ENCODE data around the gene PCAT7.
"Not testable (repeated sequence)": the region's sequence is repeated elsewhere in the genome, so short reads cannot be mapped to it uniquely, and the experiment has no call there.

Gene PCAT7

GRCh38 chr9:94577571-94577970, 22.7 kb downstream of the PCAT7 start:
- H3K4me1 Mint-ChIP-seq, result no peaks in the 10 kb centered on the region
- H3K4me3 Mint-ChIP-seq, result no peak overlapping the region
- no peak overlapping the region for H3K27ac Mint-ChIP-seq
- no peak for ATAC-seq
- DNase-seq, result no peak
- no peaks in the 10 kb centered on the region for H3K9me3 Mint-ChIP-seq
- no peaks in the 10 kb centered on the region for H3K36me3 Mint-ChIP-seq (ENCODE audit: low read depth)
- H3K27me3 Mint-ChIP-seq, result peaks cover 10% of the 10 kb centered on the region

GRCh38 chr9:94581728-94582127, 26.8 kb downstream of the PCAT7 start:
- H3K9me3 Mint-ChIP-seq, result no peaks in the 10 kb centered on the region

GRCh38 chr9:94584555-94584954, 29.7 kb downstream of the PCAT7 start:
- peak; percentile 4 for DNase-seq
- Mint-ChIP-seq H3K4me3 (no peak overlapping the region), H3K36me3 (ENCODE audit: low read depth) (no peaks in the 10 kb centered on the region), H3K27ac (peak overlapping the region; percentile 61), H3K27me3 (peaks cover 12% of the 10 kb centered on the region), H3K9me3 (no peaks in the 10 kb centered on the region), H3K4me1 (peaks cover 25% of the 10 kb centered on the region)
- ATAC-seq, result peak; percentile 84

More at GRCh38 chr9:94581728-94582127, 26.8 kb downstream of the PCAT7 start:
- Mint-ChIP-seq H3K27ac (no peak overlapping the region), H3K4me1 (peaks cover 21% of the 10 kb centered on the region), H3K27me3 (peaks cover 4% of the 10 kb centered on the region), H3K36me3 (ENCODE audit: low read depth) (no peaks in the 10 kb centered on the region), H3K4me3 (no peak overlapping the region)
- no peak for DNase-seq
- no peak for ATAC-seq

- Mint-ChIP-seq H3K9me3 (no peaks in the 10 kb centered on the region), H3K27me3 (peaks cover 12% of the 10 kb centered on the region), H3K27ac (no peak overlapping the region), H3K4me1 (peaks cover 25% of the 10 kb centered on the region), H3K36me3 (ENCODE audit: low read depth) (no peaks in the 10 kb centered on the region), H3K4me3 (no peak overlapping the region)
- no peak for DNase-seq
- no peak for ATAC-seq
Observed at GRCh38 chr9:94586316-94586715, 31.4 kb downstream of the PCAT7 start.

GRCh38 chr9:94586814-94587213, 31.9 kb downstream of the PCAT7 start:
- Mint-ChIP-seq H3K4me1 (peaks cover 25% of the 10 kb centered on the region), H3K9me3 (no peaks in the 10 kb centered on the region), H3K27ac (no peak overlapping the region), H3K4me3 (no peak overlapping the region), H3K27me3 (peaks cover 12% of the 10 kb centered on the region), H3K36me3 (ENCODE audit: low read depth) (no peaks in the 10 kb centered on the region)
- no peak for DNase-seq
- ATAC-seq, result peak; percentile 30

- no peaks in the 10 kb centered on the region for H3K9me3 Mint-ChIP-seq
- no peak overlapping the region for H3K27ac Mint-ChIP-seq
- peaks cover 16% of the 10 kb centered on the region for H3K27me3 Mint-ChIP-seq
- DNase-seq, result no peak
- no peak for ATAC-seq
- no peak overlapping the region for H3K4me3 Mint-ChIP-seq
- no peaks in the 10 kb centered on the region for H3K36me3 Mint-ChIP-seq (ENCODE audit: low read depth)
- H3K4me1 Mint-ChIP-seq, result peaks cover 25% of the 10 kb centered on the region
Observed at GRCh38 chr9:94588681-94589080, 33.8 kb downstream of the PCAT7 start.

GRCh38 chr9:94591046-94591545, 36.2 kb downstream of the PCAT7 start:
- not testable (repeated sequence) for H3K4me3 Mint-ChIP-seq; H3K9me3 Mint-ChIP-seq; H3K27ac Mint-ChIP-seq; H3K36me3 Mint-ChIP-seq (ENCODE audit: low read depth); ATAC-seq; H3K4me1 Mint-ChIP-seq; DNase-seq
- peaks cover 18% of the 10 kb centered on the region for H3K27me3 Mint-ChIP-seq

- no peak for DNase-seq
- H3K4me1 Mint-ChIP-seq, result peaks cover 3% of the 10 kb centered on the region
- no peaks in the 10 kb centered on the region for H3K9me3 Mint-ChIP-seq
- no peak for ATAC-seq
- H3K27me3 Mint-ChIP-seq, result peaks cover 18% of the 10 kb centered on the region
- H3K36me3 Mint-ChIP-seq (ENCODE audit: low read depth), result no peaks in the 10 kb centered on the region
- no peak overlapping the region for H3K4me3 Mint-ChIP-seq
- H3K27ac Mint-ChIP-seq, result no peak overlapping the region
Observed at GRCh38 chr9:94591876-94592275, 37.0 kb downstream of the PCAT7 start.

GRCh38 chr9:94592683-94593082, 37.8 kb downstream of the PCAT7 start:
- H3K27ac Mint-ChIP-seq, ATAC-seq: not testable (repeated sequence)

GRCh38 chr9:94593459-94594345, 38.8 kb downstream of the PCAT7 start, which contains the start of gene FBP2:
FBP2 (minus strand) TSS chr9:94593824; CDS start chr9:94593726, 98 bp downstream.
- H3K27ac Mint-ChIP-seq, result no peak within 1 kb of the TSS
- DNase-seq (no peak), ATAC-seq (no peak)
- no peaks in the 10 kb centered on the region for H3K4me1 Mint-ChIP-seq
- peaks cover 17% of the 10 kb centered on the region for H3K27me3 Mint-ChIP-seq
- H3K36me3 Mint-ChIP-seq (ENCODE audit: low read depth), result no peaks in the 10 kb centered on the region
- H3K4me3 Mint-ChIP-seq, result no peak within 1 kb of the TSS
- no peaks in the 10 kb centered on the region for H3K9me3 Mint-ChIP-seq

More at GRCh38 chr9:94592683-94593082, 37.8 kb downstream of the PCAT7 start:
- not testable (repeated sequence) for DNase-seq; H3K4me3 Mint-ChIP-seq; H3K9me3 Mint-ChIP-seq; H3K4me1 Mint-ChIP-seq; H3K36me3 Mint-ChIP-seq (ENCODE audit: low read depth)
- H3K27me3 Mint-ChIP-seq, result peaks cover 17% of the 10 kb centered on the region

- no peaks in the 10 kb centered on the region for H3K9me3 Mint-ChIP-seq
- H3K27ac Mint-ChIP-seq, result no peak overlapping the region
Observed at GRCh38 chr9:94599102-94599501, 44.2 kb downstream of the PCAT7 start.

GRCh38 chr9:94600258-94600657, 45.4 kb downstream of the PCAT7 start:
- H3K4me3 Mint-ChIP-seq, result no peak overlapping the region
- H3K27ac Mint-ChIP-seq, result no peak overlapping the region
- DNase-seq, result no peak
- H3K9me3 Mint-ChIP-seq, result no peaks in the 10 kb centered on the region
- H3K27me3 Mint-ChIP-seq, result peaks cover 8% of the 10 kb centered on the region
- H3K4me1 Mint-ChIP-seq, result peaks cover 9% of the 10 kb centered on the region
- no peaks in the 10 kb centered on the region for H3K36me3 Mint-ChIP-seq (ENCODE audit: low read depth)
- no peak for ATAC-seq

More at GRCh38 chr9:94599102-94599501, 44.2 kb downstream of the PCAT7 start:
- DNase-seq, result no peak
- H3K27me3 Mint-ChIP-seq, result peaks cover 10% of the 10 kb centered on the region
- no peaks in the 10 kb centered on the region for H3K36me3 Mint-ChIP-seq (ENCODE audit: low read depth)
- no peak overlapping the region for H3K4me3 Mint-ChIP-seq
- peaks cover 9% of the 10 kb centered on the region for H3K4me1 Mint-ChIP-seq
- ATAC-seq, result no peak

- no peaks in the 10 kb centered on the region for H3K36me3 Mint-ChIP-seq (ENCODE audit: low read depth)
- H3K9me3 Mint-ChIP-seq, result no peaks in the 10 kb centered on the region
- H3K27me3 Mint-ChIP-seq, result peaks cover 8% of the 10 kb centered on the region
- no peak overlapping the region for H3K4me3 Mint-ChIP-seq
- H3K27ac Mint-ChIP-seq, result no peak overlapping the region
- ATAC-seq, result no peak
- no peak for DNase-seq
- H3K4me1 Mint-ChIP-seq, result peaks cover 9% of the 10 kb centered on the region
Observed at GRCh38 chr9:94600715-94601114, 45.8 kb downstream of the PCAT7 start.

GRCh38 chr9:94602666-94603065, 47.8 kb downstream of the PCAT7 start:
- Mint-ChIP-seq H3K27me3 (peaks cover 8% of the 10 kb centered on the region), H3K36me3 (ENCODE audit: low read depth) (no peaks in the 10 kb centered on the region), H3K4me1 (peaks cover 9% of the 10 kb centered on the region), H3K27ac (no peak overlapping the region), H3K4me3 (no peak overlapping the region), H3K9me3 (no peaks in the 10 kb centered on the region)
- DNase-seq, result no peak
- ATAC-seq, result no peak
